GM18867 (cell line): ENCODE data around the gene KLHL7.
A peak's percentile ranks its signal among the peaks of the same experiment; 100 is the strongest.
"Not testable (repeated sequence)": the region's sequence is repeated elsewhere in the genome, so short reads cannot be mapped to it uniquely, and the experiment has no call there.

Experiments
- ATAC-seq: cut with Tn5 transposase; IDR thresholded peaks from one replicate; pipeline ENCODE4 v1.9.1; 2021; ENCODE audit warnings: mild to moderate bottlenecking, moderate library complexity; ENCODE audit not compliant: unreplicated experiment

KLHL7 gene

DNA sequence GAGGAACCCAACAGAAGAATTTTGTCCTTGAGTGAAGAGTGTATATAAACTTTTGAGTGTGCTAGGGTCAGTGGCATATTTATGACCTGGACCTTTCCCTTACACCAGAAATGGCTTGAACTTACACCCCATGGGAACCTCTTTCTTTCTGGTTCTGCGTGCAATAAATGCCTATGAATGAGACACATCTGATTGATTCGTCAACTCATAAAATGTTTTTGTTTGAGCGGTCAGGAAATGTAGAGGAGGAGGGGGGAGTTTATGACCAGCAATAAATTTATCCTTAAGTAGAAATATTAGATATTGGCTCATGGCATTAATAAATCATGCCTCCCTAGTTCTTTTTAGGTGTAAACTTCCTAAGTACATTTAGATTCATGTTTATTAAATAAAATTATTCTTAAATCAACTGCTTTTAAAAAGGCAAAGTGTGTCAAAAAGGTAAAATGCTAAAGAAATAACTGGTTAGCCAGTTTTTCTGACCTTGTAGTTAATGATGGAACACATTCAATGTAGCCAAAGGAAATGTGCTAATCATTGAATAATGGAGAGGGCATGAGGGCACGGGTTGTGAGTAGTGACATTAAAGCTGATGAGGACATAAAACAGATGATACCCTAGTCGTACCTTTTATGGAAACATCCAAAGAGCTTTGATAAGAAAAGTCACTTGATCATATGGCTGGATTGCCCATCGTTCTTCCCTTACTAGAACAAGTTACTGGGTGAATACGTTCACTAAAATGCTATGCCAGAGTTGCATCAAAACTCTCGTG, 62.7 kb downstream of the KLHL7 start:
- ATAC-seq = no peak

GRCh38 chr7:23175938-23176337, 70.4 kb downstream of the KLHL7 start:
- no peak for ATAC-seq

GRCh38 chr7:23181684-23182553, 76.3 kb downstream of the KLHL7 start, which contains the start of gene NUP42:
Gene NUP42 (plus strand): TSS chr7:23182048. CDS start chr7:23182086, 38 bp downstream.
- peak; percentile 96 for ATAC-seq

- ATAC-seq = no peak
Observed at GRCh38 chr7:23183279-23184012, 77.9 kb downstream of the KLHL7 start.

DNA sequence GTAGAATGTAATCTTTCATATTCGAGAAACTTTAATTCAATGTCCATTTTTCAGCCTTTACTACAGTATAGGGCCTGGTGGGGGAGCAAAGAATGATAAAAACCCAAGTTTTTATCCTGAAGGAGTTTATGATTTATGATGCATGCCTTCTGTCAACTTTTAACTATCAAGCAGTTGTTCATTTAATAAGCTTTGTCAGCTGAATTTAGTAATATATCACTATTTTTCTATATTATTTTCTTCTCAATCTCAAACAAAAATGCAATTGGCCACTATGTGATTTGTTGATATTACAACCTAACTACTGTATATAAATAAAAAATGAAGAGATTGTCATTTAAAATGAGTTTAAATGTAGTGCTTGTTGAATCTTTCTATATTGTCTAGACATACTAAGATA, 78.7 kb downstream of the KLHL7 start:
- ATAC-seq = no peak

GRCh38 chr7:23184709-23185359, 79.2 kb downstream of the KLHL7 start:
- ATAC-seq = no peak

- no peak for ATAC-seq
Observed at GRCh38 chr7:23185980-23186379, 80.4 kb downstream of the KLHL7 start.

- ATAC-seq = no peak
Observed at GRCh38 chr7:23191022-23191421, 85.4 kb downstream of the KLHL7 start.

DNA sequence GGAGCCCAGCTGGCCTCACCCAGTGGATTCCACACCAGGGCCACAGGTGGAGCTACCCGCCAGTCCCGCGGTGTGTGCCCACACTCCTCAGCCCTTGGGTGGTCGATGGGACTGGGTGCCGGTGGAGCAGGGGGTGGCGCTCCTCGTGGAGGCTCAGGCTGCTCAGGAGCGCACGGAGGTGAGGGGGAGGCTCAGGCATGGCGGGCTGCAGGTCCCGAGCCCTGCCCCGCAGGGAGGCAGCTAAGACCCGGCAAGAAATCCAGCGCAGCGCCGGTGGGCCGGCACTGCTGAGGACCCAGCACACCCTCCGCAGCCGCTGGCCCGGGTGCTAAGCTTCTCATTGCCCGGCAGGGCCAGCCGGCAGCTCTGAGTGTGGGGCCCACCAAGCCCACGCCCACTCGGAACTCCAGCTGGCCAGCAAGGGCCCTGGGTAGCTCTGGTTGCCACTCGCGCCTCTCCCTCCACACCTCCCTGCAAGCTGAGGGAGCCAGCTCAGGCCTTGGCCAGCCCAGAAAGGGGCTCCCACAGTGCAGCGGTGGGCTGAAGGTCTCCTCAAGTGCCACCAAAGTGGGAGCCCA, 88.2 kb downstream of the KLHL7 start:
- ATAC-seq = not testable (repeated sequence)

DNA sequence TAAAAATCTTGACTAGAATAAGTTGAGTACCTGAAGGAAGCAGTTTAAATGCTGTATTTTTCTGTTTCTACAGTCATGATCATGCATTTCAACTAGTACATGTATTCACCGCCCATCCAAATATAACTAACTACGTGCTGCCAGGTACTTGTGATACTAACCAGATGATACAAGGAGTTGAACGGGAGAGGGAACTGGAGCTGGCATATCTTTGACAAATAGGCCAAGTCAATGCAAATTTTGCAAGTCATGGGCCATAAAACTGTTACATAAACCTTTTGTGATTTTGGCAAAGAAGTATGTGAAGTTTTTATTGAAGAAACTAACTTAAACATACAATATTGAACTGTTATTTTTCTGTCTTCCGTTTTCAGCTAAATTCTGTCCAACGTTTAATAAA, 90.7 kb downstream of the KLHL7 start:
- ATAC-seq = no peak

DNA sequence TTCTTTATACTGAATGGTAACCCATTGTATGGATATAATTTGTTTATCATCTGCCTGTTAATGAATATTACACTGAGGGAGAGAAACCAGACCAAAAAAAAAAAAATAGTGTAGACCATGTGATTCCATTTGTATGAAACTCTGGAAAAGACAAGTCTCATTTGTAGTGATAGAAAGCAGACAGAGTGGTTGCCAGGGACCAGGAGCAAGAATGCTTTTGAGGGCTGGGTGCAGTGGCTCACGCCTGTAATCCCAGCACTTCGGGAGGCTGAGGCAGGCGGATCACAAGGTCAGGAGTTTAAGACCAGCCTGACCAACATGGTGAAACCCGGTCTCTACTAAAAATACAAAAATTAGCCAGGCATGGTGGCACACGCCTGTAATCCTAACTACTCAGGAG, 92.2 kb downstream of the KLHL7 start:
- ATAC-seq = not testable (repeated sequence)

DNA sequence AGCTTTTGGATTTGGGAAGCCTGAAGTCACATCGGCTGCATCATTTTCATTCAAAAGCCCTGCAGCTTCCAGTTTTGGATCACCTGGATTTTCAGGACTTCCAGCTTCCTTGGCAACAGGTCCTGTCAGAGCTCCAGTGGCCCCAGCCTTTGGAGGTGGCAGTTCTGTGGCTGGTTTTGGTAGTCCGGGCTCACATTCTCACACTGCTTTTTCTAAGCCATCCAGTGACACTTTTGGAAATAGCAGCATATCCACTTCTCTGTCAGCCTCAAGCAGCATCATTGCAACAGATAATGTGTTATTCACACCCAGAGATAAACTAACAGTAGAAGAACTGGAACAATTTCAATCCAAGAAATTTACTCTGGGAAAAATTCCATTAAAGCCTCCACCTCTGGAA, 94.7 kb downstream of the KLHL7 start:
- ATAC-seq = no peak

DNA sequence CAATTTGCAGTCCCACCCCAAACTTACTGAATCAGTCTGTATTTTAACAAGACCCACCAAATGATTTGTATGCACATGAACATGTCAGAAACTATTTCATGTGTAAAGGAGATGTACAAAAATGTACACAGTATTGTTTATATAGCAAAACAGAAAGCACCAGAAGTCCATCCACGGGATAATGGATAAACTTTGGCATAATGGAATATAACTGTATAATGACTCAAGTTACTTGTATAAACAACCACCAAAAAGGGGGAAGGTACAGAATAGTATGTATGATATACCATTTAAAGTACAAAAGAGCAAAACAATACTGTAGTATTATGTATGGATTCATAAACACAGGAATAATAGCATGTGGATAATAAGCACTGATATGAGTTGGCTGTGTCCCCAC, 98.7 kb downstream of the KLHL7 start:
- no peak for ATAC-seq

GRCh38 chr7:23205577-23205908, 100.0 kb downstream of the KLHL7 start:
- ATAC-seq = no peak

- ATAC-seq = no peak
Observed at GRCh38 chr7:23205909-23206767, 100.6 kb downstream of the KLHL7 start.

DNA sequence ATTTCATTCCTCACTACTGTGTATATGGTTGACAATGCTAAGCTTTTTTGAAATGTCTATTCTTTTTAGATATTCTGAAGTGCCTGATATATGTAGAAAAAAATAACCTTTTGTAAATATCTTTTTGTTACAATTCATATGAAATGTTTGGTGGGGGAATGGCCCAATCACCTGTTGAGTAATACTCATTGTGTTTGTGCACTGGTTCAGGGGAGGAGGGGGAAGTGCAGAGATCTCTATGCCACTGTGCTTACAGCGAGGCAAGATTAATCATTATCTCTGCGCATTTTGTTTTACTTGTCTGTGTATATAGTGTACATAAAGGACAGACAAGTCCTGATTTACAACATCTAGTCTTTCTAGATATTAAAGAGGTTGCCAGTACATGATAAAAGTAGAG, 101.4 kb downstream of the KLHL7 start:
- ATAC-seq = no peak

DNA sequence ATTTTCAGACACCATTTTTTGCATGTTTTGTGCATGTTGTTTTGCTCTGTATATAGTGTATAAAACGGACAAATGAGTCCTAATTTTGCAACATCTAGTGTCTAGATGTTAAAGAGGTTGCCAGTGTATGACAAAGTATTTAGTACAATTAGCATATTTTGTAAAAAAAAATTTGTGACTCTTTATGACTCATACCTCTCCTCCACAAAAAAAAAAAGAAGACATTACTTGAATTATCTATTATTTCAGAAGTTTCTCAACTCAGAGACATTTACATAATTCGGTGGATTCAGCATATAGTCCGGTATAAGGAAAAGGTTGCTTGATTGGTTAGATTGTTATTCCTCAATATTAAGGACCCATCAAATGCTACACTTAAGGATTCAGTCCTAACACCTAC, 102.3 kb downstream of the KLHL7 start:
- ATAC-seq = no peak

DNA sequence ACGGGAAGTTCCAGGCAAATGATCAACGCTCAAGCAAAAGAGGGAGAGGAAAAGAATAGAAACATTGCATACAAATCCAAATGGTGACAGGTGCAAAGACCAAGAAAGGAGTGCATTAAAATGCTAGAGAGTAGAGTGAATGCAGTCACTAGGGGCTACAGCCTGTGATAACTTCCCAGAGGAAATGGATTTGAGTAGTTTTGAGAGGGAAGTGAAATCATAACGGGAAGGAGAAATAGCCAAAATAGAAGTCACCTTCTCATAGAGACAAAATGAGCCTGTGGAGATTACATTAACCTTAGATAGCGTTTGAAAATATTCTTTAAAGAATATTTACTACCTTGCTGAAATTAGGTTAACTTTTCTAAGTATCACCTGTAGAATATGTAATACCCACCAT, 102.7 kb downstream of the KLHL7 start:
- ATAC-seq = no peak

- ATAC-seq = no peak
Observed at GRCh38 chr7:23210506-23210905, 104.9 kb downstream of the KLHL7 start.

- no peak for ATAC-seq
Observed at GRCh38 chr7:23211589-23211988, 106.0 kb downstream of the KLHL7 start.
